GM21367 (cell line): ENCODE data around the gene RICTOR.

Source experiments
- ATAC-seq: cut with Tn5 transposase; IDR thresholded peaks from one replicate; pipeline ENCODE4 v1.9.1; 2021; ENCODE audit not compliant: unreplicated experiment

Gene RICTOR

GRCh38 chr5:38892363-38892762 lies 181.8 kb downstream of the RICTOR start:
- no peak for ATAC-seq

DNA sequence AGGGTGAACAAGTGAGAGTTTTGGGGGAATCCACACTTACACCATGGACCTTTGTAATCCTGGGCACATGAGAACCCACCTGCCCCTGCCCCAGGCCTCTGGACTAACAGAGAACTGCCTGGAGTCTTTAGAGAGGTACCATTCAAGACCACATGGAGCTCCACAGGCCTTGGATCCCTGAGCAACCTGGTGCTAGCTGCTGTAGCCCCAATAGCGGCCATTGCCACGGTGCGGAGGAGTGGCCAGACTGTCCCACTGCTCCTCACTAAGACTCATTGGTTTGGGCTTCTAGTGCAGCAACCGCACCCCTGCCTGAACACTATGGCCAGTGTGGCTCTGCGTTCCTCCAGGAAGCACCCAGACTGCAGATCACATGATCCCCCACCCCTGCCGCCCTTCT lies 182.6 kb downstream of the RICTOR start:
- no peak for ATAC-seq

GRCh38 chr5:38889424-38889823 lies 184.8 kb downstream of the RICTOR start:
- ATAC-seq, result no peak

DNA sequence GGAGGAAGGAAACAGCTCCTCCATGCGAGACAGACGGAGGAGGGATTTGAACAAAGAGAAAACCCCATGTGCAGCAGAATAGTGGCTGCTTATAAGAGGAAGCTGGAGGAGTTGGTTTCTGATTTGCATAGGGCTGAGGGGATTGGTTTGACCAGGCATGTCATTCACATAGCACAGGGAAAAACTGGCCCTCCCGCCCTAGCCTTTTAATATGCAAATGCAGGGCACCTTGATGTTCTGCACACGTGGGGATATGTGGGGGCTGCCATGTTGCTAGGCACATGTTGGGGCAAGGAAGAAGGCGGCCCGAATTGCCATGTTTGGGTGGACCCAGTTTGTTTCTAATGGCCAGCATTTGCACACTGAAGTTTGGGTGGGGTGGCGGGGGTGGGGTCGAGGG lies 186.2 kb downstream of the RICTOR start:
- ATAC-seq, result no peak
